ENCODE results near the gene SDK1. TPM values are rescaled to one million over a fixed set of nuclear protein-coding genes. Genes with fewer than 3 reads are reported as not detected.

Gene SDK1
- total and polyA plus RNA-seq, 4 donors: 0.12 to 0.47 (median 0.36) TPM

DNA sequence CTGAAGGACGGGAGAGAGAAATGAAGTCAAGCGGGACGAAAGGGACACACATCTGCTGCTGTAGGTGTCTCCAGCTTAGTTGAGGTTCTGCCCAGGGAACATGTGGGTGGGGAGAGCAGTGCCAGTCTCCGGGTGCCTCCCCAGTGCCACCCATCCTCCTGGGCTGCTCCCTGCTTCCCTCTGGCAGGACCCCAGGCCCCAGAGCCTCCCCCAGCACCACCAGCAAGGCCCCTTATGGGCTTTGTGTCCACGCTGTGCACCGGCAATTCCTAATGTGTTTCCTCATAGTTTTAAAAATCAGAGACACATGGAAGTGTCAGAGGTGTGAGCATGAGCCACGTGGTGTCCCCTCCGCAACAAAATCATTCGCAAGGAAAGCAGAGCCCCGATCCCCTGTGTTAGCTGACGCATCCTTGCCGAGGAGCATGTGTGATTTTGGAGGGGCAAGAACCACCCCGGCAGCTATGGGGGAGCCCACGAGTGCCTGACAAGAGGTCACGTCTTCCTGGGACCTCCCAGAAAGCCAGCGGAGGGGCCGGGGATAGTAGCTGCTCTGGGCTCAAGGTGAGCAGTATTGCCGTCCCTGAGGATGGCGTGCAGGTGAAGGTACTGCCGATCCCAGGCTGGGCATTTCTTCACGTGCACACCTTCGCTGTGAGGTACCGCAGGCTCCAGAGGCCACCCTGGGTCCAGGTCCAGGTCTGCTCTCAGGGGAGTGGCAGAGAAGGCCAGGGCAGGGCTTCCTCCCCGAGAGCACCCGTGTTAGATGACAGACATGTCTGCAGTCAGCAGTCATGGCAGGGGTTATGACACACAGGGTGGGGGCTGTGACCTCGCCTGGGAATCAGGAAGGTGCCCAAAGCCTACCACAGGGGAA, 932.8 kb downstream of the SDK1 start (continued):
- TF ChIP-seq RAD21 (IDR thresholded peaks at IDR 0.05) (no peak), JUND (IDR thresholded peaks at IDR 0.05) (no peak), SP1 (IDR thresholded peaks at IDR 0.05) (no peak), GABPA (IDR thresholded peaks at IDR 0.05 in 1 of 2, conservative IDR thresholded peaks at IDR 0.05 in 1 of 2) (no peak), EGR1 (IDR thresholded peaks at IDR 0.05; ENCODE audit: low read depth in 2 of 2) (no peak), RXRA (IDR thresholded peaks at IDR 0.05) (no peak)
- TF ChIP-seq, protein P1, sequence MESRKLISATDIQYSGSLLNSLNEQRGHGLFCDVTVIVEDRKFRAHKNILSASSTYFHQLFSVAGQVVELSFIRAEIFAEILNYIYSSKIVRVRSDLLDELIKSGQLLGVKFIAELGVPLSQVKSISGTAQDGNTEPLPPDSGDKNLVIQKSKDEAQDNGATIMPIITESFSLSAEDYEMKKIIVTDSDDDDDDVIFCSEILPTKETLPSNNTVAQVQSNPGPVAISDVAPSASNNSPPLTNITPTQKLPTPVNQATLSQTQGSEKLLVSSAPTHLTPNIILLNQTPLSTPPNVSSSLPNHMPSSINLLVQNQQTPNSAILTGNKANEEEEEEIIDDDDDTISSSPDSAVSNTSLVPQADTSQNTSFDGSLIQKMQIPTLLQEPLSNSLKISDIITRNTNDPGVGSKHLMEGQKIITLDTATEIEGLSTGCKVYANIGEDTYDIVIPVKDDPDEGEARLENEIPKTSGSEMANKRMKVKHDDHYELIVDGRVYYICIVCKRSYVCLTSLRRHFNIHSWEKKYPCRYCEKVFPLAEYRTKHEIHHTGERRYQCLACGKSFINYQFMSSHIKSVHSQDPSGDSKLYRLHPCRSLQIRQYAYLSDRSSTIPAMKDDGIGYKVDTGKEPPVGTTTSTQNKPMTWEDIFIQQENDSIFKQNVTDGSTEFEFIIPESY (IDR thresholded peaks at IDR 0.05): no peak

DNA sequence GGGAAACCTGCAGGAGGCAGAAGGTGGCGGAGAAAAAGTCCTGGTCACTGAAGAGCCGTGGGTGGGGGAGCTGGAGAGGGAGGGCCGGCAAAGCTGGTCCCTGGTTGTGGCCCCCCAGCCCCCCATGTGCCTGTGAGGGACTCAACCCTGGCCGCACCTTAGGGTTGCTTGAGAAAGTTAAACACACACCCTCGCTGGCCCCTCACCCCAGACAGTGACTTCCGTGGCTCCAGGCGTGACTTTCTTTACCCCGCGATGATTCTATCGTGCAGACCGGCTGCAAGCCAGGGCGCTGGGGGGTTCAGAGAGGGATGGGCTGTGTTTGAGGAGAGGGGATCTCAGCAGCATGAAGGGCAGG, 933.4 kb downstream of the SDK1 start:
- WGBS: 94% methylated on average over 12 of the region's 12 CpGs
- no peaks in the 10 kb centered on the region for H3K9me3 ChIP-seq (ENCODE audit: control insufficient read depth in 4 of 4, low read length in 3 of 4)
- no peak for DNase-seq (ENCODE audit: low spot score)

DNA sequence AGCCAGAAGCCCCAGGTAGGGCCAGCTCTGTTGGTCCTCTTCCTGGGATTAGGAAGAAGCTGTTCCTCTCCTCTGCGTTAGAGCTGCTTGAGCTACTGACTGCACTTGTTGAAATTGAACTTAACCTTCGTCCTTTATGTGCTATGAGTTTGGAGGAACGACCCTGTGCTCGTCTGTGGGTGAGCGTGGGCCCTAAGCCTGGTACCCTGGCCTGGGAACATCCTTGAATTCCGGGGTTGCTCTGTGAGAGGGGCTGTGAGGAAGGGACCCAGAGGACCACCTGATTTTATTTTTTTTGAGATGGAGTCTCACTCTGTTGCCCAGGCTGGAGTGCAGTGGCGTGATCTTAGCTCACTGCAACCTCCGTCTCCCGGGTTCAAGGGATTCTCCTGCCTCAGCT, 933.8 kb downstream of the SDK1 start:
- Histone ChIP-seq H3K4me1 (ENCODE audit: control insufficient read depth in 4 of 4, insufficient read depth in 4 of 4, low read length in 3 of 4) (no peaks in the 10 kb centered on the region), H3K36me3 (ENCODE audit: control insufficient read depth in 4 of 4, insufficient read depth in 3 of 4, low read depth in 1 of 4, low read length in 3 of 4) (no peaks in the 10 kb centered on the region), H3K27ac (ENCODE audit: low read depth in 1 of 2, low read length in 2 of 2) (no peak overlapping the region), H3K4me3 (ENCODE audit: low read depth in 1 of 3, low read length in 3 of 3) (no peak overlapping the region), H3K9me3 (ENCODE audit: control insufficient read depth in 4 of 4, low read length in 3 of 4) (no peaks in the 10 kb centered on the region), H3K9ac (ENCODE audit: low read depth in 1 of 2, low read length in 2 of 2) (no peak overlapping the region), H3K27me3 (ENCODE audit: control insufficient read depth in 4 of 4, insufficient read depth in 4 of 4, low read length in 3 of 4) (no peaks in the 10 kb centered on the region)
- WGBS: 92% methylated on average over 9 of the region's 9 CpGs
- no peak for DNase-seq (ENCODE audit: low spot score)
- no peak for TF ChIP-seq GABPA (IDR thresholded peaks at IDR 0.05 in 1 of 2, conservative IDR thresholded peaks at IDR 0.05 in 1 of 2)
- TF ChIP-seq, protein P2, sequence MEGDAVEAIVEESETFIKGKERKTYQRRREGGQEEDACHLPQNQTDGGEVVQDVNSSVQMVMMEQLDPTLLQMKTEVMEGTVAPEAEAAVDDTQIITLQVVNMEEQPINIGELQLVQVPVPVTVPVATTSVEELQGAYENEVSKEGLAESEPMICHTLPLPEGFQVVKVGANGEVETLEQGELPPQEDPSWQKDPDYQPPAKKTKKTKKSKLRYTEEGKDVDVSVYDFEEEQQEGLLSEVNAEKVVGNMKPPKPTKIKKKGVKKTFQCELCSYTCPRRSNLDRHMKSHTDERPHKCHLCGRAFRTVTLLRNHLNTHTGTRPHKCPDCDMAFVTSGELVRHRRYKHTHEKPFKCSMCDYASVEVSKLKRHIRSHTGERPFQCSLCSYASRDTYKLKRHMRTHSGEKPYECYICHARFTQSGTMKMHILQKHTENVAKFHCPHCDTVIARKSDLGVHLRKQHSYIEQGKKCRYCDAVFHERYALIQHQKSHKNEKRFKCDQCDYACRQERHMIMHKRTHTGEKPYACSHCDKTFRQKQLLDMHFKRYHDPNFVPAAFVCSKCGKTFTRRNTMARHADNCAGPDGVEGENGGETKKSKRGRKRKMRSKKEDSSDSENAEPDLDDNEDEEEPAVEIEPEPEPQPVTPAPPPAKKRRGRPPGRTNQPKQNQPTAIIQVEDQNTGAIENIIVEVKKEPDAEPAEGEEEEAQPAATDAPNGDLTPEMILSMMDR (IDR thresholded peaks at IDR 0.05; ENCODE audit: low read depth, low read length, missing input control): no peak
- TF ChIP-seq FOXA2 (IDR thresholded peaks at IDR 0.05): no peak
- TF ChIP-seq HNF4A (conservative IDR thresholded peaks at IDR 0.05): no peak
- TF ChIP-seq SP1 (IDR thresholded peaks at IDR 0.05): no peak
- no peak for TF ChIP-seq FOXA1 (IDR thresholded peaks at IDR 0.05)
- TF ChIP-seq EGR1 (IDR thresholded peaks at IDR 0.05; ENCODE audit: low read depth in 2 of 2): no peak
- no peak for TF ChIP-seq HNF4G (IDR thresholded peaks at IDR 0.05)
- TF ChIP-seq, protein P3, sequence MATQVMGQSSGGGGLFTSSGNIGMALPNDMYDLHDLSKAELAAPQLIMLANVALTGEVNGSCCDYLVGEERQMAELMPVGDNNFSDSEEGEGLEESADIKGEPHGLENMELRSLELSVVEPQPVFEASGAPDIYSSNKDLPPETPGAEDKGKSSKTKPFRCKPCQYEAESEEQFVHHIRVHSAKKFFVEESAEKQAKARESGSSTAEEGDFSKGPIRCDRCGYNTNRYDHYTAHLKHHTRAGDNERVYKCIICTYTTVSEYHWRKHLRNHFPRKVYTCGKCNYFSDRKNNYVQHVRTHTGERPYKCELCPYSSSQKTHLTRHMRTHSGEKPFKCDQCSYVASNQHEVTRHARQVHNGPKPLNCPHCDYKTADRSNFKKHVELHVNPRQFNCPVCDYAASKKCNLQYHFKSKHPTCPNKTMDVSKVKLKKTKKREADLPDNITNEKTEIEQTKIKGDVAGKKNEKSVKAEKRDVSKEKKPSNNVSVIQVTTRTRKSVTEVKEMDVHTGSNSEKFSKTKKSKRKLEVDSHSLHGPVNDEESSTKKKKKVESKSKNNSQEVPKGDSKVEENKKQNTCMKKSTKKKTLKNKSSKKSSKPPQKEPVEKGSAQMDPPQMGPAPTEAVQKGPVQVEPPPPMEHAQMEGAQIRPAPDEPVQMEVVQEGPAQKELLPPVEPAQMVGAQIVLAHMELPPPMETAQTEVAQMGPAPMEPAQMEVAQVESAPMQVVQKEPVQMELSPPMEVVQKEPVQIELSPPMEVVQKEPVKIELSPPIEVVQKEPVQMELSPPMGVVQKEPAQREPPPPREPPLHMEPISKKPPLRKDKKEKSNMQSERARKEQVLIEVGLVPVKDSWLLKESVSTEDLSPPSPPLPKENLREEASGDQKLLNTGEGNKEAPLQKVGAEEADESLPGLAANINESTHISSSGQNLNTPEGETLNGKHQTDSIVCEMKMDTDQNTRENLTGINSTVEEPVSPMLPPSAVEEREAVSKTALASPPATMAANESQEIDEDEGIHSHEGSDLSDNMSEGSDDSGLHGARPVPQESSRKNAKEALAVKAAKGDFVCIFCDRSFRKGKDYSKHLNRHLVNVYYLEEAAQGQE (IDR thresholded peaks at IDR 0.05): no peak
- TF ChIP-seq TAF1 (conservative IDR thresholded peaks at IDR 0.05): no peak
- TF ChIP-seq NR2F2 (IDR thresholded peaks at IDR 0.05): no peak
- no peak for TF ChIP-seq RXRA (IDR thresholded peaks at IDR 0.05)

More for the DNA sequence above, 933.4 kb downstream of the SDK1 start:
- H3K27me3 ChIP-seq (ENCODE audit: control insufficient read depth in 4 of 4, insufficient read depth in 4 of 4, low read length in 3 of 4): no peaks in the 10 kb centered on the region
- TF ChIP-seq, protein P4, sequence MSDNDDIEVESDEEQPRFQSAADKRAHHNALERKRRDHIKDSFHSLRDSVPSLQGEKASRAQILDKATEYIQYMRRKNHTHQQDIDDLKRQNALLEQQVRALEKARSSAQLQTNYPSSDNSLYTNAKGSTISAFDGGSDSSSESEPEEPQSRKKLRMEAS (IDR thresholded peaks at IDR 0.05): no peak
- TF ChIP-seq FOXA1 (IDR thresholded peaks at IDR 0.05): no peak
- no peak for TF ChIP-seq SP1 (IDR thresholded peaks at IDR 0.05)
- no peak for TF ChIP-seq TAF1 (conservative IDR thresholded peaks at IDR 0.05)
- TF ChIP-seq, protein P1 (IDR thresholded peaks at IDR 0.05): no peak
- TF ChIP-seq FOXA2 (IDR thresholded peaks at IDR 0.05): no peak
- no peak for TF ChIP-seq RAD21 (IDR thresholded peaks at IDR 0.05)
- TF ChIP-seq JUND (IDR thresholded peaks at IDR 0.05): no peak
- TF ChIP-seq EGR1 (IDR thresholded peaks at IDR 0.05; ENCODE audit: low read depth in 2 of 2): no peak
- TF ChIP-seq RXRA (IDR thresholded peaks at IDR 0.05): no peak
- TF ChIP-seq, protein P5, sequence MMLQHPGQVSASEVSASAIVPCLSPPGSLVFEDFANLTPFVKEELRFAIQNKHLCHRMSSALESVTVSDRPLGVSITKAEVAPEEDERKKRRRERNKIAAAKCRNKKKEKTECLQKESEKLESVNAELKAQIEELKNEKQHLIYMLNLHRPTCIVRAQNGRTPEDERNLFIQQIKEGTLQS (IDR thresholded peaks at IDR 0.05): no peak
- no peaks in the 10 kb centered on the region for H3K36me3 ChIP-seq (ENCODE audit: control insufficient read depth in 4 of 4, insufficient read depth in 3 of 4, low read depth in 1 of 4, low read length in 3 of 4)
- H3K4me1 ChIP-seq (ENCODE audit: control insufficient read depth in 4 of 4, insufficient read depth in 4 of 4, low read length in 3 of 4): no peaks in the 10 kb centered on the region
- no peak overlapping the region for H3K4me3 ChIP-seq (ENCODE audit: low read depth in 1 of 3, low read length in 3 of 3)
- H3K9ac ChIP-seq (ENCODE audit: low read depth in 1 of 2, low read length in 2 of 2): no peak overlapping the region
- H3K27ac ChIP-seq (ENCODE audit: low read depth in 1 of 2, low read length in 2 of 2): no peak overlapping the region

Data from liver (tissue), 9 donors.